Spleen (tissue), 7 donors: ENCODE data around the gene AGFG1.

ENCODE experiments used
- POLR2A ChIP-seq, 3 donors: fragments of 450-650 bp; IDR thresholded peaks; one replicate each; pipeline ENCODE4 v1.5.1; 2017; ENCODE audit warnings: antibody characterized with exemption in 3 of 3, mild to moderate bottlenecking in 1 of 3
- POLR2AphosphoS5 ChIP-seq, 3 donors: sonication (generic); formaldehyde crosslinking; IDR thresholded peaks; one replicate each; pipeline ENCODE4 v1.5.1; 2017; ENCODE audit warnings: antibody characterized with exemption in 3 of 3
- TF ChIP-seq, protein P1 (sequence below), 11 experiments: fragments of 200-600 bp in 7 of 11; fragments of 450-650 bp in 4 of 11; sonication (generic) in 4 of 11; IDR thresholded peaks in 8 of 11; conservative IDR thresholded peaks in 3 of 11; 1 replicate in 7 of 11; 2 replicates in 4 of 11; pipeline versions ENCODE4 v1.4.0 to v1.8.0; 2016 to 2021; ENCODE audit warnings: antibody characterized with exemption in 11 of 11, inconsistent platforms in 4 of 11, mild to moderate bottlenecking in 1 of 11
- donor health status: DM: no; HTN: no; CAD: no; lungs with moderate emphysema.
- donor health status: DM: no; HTN: no; CAD: no.
- donor health status: DM: no; HTN: no; CAD: no.

DNA sequence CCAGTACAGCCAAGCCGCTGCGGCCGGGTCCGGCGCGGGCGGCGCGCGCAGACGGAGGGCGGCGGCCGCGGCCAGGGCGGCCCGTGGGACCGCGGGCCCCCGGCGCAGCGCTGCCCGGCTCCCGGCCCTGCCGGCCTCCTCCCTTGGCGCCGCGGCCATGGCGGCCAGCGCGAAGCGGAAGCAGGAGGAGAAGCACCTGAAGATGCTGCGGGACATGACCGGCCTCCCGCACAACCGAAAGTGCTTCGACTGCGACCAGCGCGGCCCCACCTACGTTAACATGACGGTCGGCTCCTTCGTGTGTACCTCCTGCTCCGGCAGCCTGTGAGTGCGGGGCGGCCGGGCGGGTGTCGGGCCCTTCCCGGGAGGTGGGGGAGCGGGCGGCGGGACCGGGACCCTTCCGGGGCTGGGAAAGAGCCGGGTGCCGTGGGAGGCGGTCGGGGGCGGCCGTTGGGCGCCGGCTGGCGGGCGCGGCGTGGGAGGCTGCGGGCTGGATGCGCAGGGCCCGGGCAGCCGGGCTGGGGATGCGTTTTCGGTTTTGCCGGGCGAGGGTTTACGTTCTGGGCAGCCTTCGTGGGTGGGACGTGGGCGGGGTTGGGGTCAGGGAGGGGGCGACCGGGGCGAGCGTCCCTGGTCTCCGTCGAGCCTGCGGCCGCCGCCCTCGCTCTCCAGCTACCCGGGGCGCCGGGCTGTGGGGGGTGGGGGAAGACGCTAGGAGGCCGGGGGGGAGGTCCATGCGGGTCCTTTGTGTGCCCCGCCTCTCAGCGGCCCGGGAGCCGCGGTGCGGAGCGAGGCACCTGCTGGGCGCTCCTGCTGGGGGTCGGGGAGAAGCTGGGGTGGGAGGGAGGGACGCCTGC, 537 bp downstream of the AGFG1 start:
- TF ChIP-seq, protein P1, sequence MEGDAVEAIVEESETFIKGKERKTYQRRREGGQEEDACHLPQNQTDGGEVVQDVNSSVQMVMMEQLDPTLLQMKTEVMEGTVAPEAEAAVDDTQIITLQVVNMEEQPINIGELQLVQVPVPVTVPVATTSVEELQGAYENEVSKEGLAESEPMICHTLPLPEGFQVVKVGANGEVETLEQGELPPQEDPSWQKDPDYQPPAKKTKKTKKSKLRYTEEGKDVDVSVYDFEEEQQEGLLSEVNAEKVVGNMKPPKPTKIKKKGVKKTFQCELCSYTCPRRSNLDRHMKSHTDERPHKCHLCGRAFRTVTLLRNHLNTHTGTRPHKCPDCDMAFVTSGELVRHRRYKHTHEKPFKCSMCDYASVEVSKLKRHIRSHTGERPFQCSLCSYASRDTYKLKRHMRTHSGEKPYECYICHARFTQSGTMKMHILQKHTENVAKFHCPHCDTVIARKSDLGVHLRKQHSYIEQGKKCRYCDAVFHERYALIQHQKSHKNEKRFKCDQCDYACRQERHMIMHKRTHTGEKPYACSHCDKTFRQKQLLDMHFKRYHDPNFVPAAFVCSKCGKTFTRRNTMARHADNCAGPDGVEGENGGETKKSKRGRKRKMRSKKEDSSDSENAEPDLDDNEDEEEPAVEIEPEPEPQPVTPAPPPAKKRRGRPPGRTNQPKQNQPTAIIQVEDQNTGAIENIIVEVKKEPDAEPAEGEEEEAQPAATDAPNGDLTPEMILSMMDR (IDR thresholded peaks at IDR 0.05 in 8 of 11, conservative IDR thresholded peaks at IDR 0.05 in 3 of 11) = peak in 1 of 11 experiments; percentile 17
- TF ChIP-seq POLR2A (IDR thresholded peaks at IDR 0.05) = no peak
- peak in 1 of 3 donors; percentile 18 for TF ChIP-seq POLR2AphosphoS5 (IDR thresholded peaks at IDR 0.05)
